BJ (cell line): ENCODE data around the gene UCK2. TPM values are rescaled to one million over a fixed set of nuclear protein-coding genes. Genes with fewer than 3 reads are reported as not detected.

Experiments used
- CTCF ChIA-PET: fragments of 350-600 bp; formaldehyde crosslinking; extraction: SDS; loops from one replicate; lab custom pipeline; 2021; ENCODE audit warnings: antibody characterized with exemption, inconsistent platforms; lab: Yijun Ruan, JAX
- POLR2A ChIA-PET: fragments of 300-600 bp; sonication (Branson Sonifier 250); formaldehyde crosslinking; extraction: SDS; loops from one replicate; lab custom pipeline; 2021; ENCODE audit warnings: antibody characterized with exemption; lab: Charles Lee
- DNase-seq: peaks from one replicate; pipeline ENCODE4 v3.0.0-alpha.2; 2011; ENCODE audit warnings: low read depth
- H3K27me3 ChIP-seq: 2 replicates; pipeline ENCODE4 v1.6.0; 2011; ENCODE audit warnings: low read length; ENCODE audit not compliant: control insufficient read depth, insufficient read depth
- H3K36me3 ChIP-seq: 2 replicates; pipeline ENCODE4 v1.5.1; 2011; ENCODE audit warnings: low read length; ENCODE audit not compliant: control insufficient read depth, insufficient read depth
- H3K4me3 ChIP-seq: 2 replicates; pipeline ENCODE4 v1.5.1; 2011; ENCODE audit warnings: low read depth, mild to moderate bottlenecking, control low read depth, low read length
- polyA plus RNA-seq: library from polyadenylated mRNA; depleted of rRNA; stranded (reverse); fragments of >200 nt; gene quantifications from 2 replicates; pipeline ENCODE4 v1.2.3, GENCODE V29; 2011
- TF ChIP-seq, protein P1 (sequence below): IDR thresholded peaks from 2 replicates; pipeline ENCODE4 v1.5.1; 2011; ENCODE audit warnings: low read depth, mild to moderate bottlenecking, control low read depth, inconsistent platforms, low read length, moderate library complexity; ENCODE audit not compliant: insufficient read depth

The UCK2 gene
- polyA plus RNA-seq, 1 experiment: 57.7 TPM

DNA sequence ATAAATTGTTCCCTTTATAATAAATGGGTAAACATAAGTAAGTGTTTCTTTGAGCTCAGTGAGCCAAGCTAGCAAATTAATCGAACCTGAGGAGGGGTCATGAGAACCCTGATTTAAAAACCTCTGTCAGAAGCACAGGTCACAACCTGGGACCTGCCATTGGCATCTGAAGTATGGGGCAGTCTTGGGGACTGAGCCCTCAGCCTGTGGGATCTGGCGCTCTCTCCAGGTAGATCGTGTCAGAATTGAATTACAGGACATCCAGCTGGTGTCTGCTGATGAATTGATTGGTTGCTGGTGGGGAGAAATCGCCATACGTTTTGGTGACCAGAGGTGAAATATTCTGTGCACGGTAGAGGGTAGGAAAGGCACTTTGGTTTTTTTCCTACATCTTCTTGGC, 17.5 kb downstream of the UCK2 start:
- no peaks in the 10 kb centered on the region for H3K36me3 ChIP-seq
- ChIA-PET CTCF (interaction anchor here (0.6 to 1.4 kb wide), 3 partner anchors 13 to 46 kb away, joined by 3 to 5 read pairs (median 4); no protein-coding TSS in a partner anchor), POLR2A (no interaction called here)
- TF ChIP-seq, protein P1, sequence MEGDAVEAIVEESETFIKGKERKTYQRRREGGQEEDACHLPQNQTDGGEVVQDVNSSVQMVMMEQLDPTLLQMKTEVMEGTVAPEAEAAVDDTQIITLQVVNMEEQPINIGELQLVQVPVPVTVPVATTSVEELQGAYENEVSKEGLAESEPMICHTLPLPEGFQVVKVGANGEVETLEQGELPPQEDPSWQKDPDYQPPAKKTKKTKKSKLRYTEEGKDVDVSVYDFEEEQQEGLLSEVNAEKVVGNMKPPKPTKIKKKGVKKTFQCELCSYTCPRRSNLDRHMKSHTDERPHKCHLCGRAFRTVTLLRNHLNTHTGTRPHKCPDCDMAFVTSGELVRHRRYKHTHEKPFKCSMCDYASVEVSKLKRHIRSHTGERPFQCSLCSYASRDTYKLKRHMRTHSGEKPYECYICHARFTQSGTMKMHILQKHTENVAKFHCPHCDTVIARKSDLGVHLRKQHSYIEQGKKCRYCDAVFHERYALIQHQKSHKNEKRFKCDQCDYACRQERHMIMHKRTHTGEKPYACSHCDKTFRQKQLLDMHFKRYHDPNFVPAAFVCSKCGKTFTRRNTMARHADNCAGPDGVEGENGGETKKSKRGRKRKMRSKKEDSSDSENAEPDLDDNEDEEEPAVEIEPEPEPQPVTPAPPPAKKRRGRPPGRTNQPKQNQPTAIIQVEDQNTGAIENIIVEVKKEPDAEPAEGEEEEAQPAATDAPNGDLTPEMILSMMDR: no peak
- H3K27me3 ChIP-seq: no peaks in the 10 kb centered on the region
- no peak overlapping the region for H3K4me3 ChIP-seq
- DNase-seq: no peak

DNA sequence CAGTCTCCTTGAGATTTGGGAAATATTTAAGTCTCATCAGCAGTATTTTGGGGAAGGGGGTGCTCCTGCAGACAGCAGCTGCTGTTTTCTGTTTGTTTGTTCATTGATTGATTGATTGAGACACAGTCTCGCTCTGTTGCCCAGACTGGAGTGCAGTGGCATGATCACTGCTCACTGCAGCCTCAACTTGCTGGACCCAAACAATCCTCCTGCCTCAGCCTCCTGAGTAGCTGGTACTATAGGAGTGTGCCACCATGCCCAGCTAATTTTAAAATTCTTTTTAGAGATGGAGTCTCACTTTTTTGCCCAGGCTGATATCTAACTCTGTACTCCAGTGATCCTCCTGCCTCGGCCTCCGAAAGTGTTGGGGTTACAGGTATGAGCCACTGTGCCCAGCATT, 18.2 kb downstream of the UCK2 start:
- Histone ChIP-seq H3K27me3 (no peaks in the 10 kb centered on the region), H3K36me3 (no peaks in the 10 kb centered on the region), H3K4me3 (no peak overlapping the region)
- ChIA-PET CTCF (interaction anchor here (1.4 kb wide), 1 partner anchor 17 kb away, joined by 5 read pairs; no protein-coding TSS in a partner anchor), POLR2A (no interaction called here)
- TF ChIP-seq, protein P1: no peak
- DNase-seq: no peak

GRCh38 chr1:165845992-165846748, 18.8 kb downstream of the UCK2 start:
- CTCF ChIA-PET: interaction anchor here (1.4 kb wide), 1 partner anchor 17 kb away, joined by 5 read pairs; no protein-coding TSS in a partner anchor
- POLR2A ChIA-PET: no interaction called here
- TF ChIP-seq, protein P1: no peak

DNA sequence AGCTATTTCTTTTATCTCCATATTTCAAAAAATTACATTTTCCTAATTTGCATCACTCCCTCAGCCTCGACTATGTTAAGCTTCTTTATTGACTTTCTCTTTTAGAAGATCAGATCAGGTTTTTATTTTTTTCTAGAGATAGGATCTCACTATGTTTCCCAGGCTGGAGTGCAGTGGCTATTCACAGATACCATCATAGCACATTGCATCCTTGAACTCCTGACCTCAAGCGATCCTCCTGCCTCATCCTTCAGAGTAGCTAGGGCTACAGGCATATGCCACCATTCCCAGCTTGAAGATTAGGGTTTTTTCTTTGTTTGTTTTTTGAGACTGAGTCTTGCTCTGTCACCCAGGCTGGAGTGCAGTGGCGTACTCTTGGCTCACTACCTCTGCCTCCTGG, 20.1 kb downstream of the UCK2 start:
- POLR2A ChIA-PET: no interaction called here

More at GRCh38 chr1:165845992-165846748, 18.8 kb downstream of the UCK2 start:
- no peaks in the 10 kb centered on the region for H3K36me3 ChIP-seq
- no peaks in the 10 kb centered on the region for H3K27me3 ChIP-seq
- H3K4me3 ChIP-seq: no peak overlapping the region
- DNase-seq: no peak

More for the DNA sequence above, 20.1 kb downstream of the UCK2 start:
- Histone ChIP-seq H3K4me3 (no peak overlapping the region), H3K27me3 (no peaks in the 10 kb centered on the region), H3K36me3 (no peaks in the 10 kb centered on the region)
- CTCF ChIA-PET: no interaction called here
- TF ChIP-seq, protein P1: no peak
- DNase-seq: no peak
